Activated naive CD4-positive, alpha-beta T cell treated with anti-CD3 and anti-CD28 coated beads, Interleukin-2, amount 50 U/mL, for 72 hours (primary cell): ENCODE results near the gene PLS1. TPM values are rescaled to one million over a fixed set of nuclear protein-coding genes. Genes with fewer than 3 reads are reported as not detected.
"Not testable (repeated sequence)": the region's sequence is repeated elsewhere in the genome, so short reads cannot be mapped to it uniquely, and the experiment has no call there.

Experiments
- ATAC-seq, 2 donors: fragments of 150-1000 bp; cut with Tn5 transposase; 2 replicates each; pipeline ENCODE4 v1.10.0; 2021; ENCODE audit warnings: mild to moderate bottlenecking in 2 of 2, moderate library complexity in 2 of 2
- DNase-seq, 2 donors: peaks; one replicate each; pipeline ENCODE4 v3.0.0; 2021 to 2022; ENCODE audit warnings: low spot score in 2 of 2
- H3K27ac Mint-ChIP-seq, 2 donors: one replicate each; pipeline ENCODE4 v1.8.0; 2022; ENCODE audit warnings: mild to moderate bottlenecking in 2 of 2, mixed read lengths in 2 of 2
- H3K36me3 Mint-ChIP-seq, 2 donors: one replicate each; pipeline ENCODE4 v1.8.0; 2022; ENCODE audit warnings: mixed read lengths in 2 of 2
- H3K9me3 Mint-ChIP-seq, 2 donors: one replicate each; pipeline ENCODE4 v1.8.0; 2022; ENCODE audit warnings: mixed read lengths in 2 of 2
- total RNA-seq, 2 donors: library from RNA; stranded (reverse); gene quantifications; one replicate each; pipeline ENCODE4 v1.2.3, GENCODE V29; 2022

Gene PLS1, protein sequence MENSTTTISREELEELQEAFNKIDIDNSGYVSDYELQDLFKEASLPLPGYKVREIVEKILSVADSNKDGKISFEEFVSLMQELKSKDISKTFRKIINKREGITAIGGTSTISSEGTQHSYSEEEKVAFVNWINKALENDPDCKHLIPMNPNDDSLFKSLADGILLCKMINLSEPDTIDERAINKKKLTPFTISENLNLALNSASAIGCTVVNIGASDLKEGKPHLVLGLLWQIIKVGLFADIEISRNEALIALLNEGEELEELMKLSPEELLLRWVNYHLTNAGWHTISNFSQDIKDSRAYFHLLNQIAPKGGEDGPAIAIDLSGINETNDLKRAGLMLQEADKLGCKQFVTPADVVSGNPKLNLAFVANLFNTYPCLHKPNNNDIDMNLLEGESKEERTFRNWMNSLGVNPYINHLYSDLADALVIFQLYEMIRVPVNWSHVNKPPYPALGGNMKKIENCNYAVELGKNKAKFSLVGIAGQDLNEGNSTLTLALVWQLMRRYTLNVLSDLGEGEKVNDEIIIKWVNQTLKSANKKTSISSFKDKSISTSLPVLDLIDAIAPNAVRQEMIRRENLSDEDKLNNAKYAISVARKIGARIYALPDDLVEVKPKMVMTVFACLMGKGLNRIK
- 1 to 10 TPM; 6.0 to 8.1 TPM for total RNA-seq

DNA sequence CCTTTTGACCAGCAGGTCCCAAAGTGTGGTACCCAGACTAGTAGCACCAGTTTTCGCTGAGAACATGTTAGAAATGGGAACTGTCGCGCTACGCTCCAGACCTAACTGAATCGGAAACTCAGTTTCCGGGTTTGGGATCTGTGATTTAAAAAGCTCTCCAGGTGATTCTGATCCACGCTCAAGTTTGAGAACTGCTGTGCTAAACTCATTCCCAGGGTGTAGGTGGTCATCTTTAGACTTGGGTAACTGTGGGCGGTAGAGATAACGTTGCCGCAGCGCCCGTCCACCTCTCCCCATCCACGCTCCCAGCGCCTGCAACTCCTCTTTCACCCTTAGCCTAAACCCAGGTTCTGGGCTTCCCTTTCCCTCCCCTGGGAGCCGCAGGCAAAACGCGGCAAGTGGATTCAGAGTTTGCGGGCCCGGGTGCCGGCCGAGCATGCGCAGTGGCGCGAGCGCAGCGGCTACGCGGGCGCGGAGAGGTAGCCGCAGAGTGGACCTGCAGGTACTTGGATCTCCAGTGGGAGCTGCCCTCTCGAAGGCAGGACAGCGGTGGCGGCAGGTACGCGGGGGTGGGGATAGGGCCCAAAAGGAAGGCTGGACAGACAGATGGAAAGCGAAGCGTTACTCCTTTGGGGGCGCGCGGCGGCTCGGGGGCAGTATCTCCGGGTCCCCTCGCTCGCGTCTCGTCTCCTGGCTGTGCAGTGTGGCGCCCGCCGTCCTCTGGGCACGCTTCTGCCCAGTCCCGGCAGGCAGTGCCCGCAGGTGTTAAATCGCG lies at the start of gene PLS1:
Gene PLS1 (plus strand): TSS at position 443 of the 775 bp plus-strand sequence. CDS start 67,845 bp downstream, outside the sequence.
- DNase-seq (peak; percentile 89 to 97), ATAC-seq (peak; percentile 85 to 91)
- peak within 1 kb of the TSS; percentile 71 to 94 for H3K27ac Mint-ChIP-seq
- no peaks in the 10 kb centered on the region for H3K36me3 Mint-ChIP-seq
- H3K9me3 Mint-ChIP-seq: no peaks in the 10 kb centered on the region

DNA sequence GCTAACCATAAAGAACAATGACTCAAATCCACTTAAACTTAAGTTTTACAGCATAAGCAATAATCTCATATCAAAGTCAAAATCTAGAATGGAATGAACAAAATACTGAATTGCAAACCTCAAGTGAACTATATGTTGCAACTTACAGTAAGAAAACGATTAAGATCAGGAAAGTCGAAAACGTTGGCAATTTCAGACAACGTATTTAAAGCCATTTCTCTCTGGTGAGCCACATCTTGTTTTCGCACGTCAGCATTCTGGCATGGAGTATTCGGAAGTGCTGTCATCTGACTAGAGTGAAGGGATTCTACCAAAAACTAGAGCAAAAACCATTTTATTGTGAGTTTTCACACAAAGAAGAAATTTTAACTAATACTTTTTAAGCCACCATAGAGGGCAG lies 46.2 kb upstream of the PLS1 start:
- DNase-seq (no peak), ATAC-seq (no peak)
- no peaks in the 10 kb centered on the region for H3K9me3 Mint-ChIP-seq
- no peak overlapping the region for H3K27ac Mint-ChIP-seq
- peaks cover 29 to 36% of the 10 kb centered on the region in 2 donors for H3K36me3 Mint-ChIP-seq

DNA sequence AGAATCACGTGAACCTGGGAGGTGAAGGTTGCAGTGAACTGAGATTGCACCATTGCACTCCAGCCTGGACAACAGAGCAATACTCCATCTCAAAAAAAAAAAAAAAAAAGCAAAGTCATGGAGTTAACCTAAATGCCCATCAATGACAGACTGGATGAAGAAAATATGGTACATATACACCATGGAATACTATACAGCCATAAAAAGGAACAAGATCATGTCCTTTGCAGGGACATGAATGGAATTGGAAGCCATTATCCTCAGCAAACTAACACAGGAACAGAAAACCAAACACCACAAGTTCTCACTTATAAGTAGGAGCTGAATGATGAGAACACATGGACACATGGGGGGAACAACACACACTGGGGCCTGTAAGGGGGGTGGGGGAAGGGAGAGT lies 43.6 kb upstream of the PLS1 start:
- H3K36me3 Mint-ChIP-seq: peaks cover 40 to 50% of the 10 kb centered on the region in 2 donors
- not testable (repeated sequence) for ATAC-seq, H3K9me3 Mint-ChIP-seq, DNase-seq, H3K27ac Mint-ChIP-seq

DNA sequence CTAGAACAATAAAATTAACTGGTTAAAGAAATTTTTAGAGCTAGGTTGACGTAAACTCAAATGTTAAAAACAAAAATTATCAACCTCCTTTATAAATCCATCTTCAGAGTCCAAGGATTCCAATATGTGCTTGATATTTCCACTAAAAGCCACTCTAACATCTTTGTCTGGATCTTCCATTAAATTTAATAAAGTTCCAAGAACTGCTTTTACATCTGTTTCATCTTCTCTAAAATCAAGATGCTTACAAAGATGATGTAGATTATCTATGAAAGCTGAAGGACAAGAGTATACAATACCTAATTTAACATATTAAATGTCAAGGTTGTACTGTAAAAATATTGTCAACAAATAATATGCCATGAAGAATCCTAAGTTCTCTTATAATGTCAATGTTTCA lies 42.5 kb upstream of the PLS1 start:
- DNase-seq (no peak), ATAC-seq (no peak)
- Mint-ChIP-seq H3K27ac (no peak overlapping the region), H3K9me3 (no peaks in the 10 kb centered on the region), H3K36me3 (peaks cover 40 to 50% of the 10 kb centered on the region in 2 donors)

DNA sequence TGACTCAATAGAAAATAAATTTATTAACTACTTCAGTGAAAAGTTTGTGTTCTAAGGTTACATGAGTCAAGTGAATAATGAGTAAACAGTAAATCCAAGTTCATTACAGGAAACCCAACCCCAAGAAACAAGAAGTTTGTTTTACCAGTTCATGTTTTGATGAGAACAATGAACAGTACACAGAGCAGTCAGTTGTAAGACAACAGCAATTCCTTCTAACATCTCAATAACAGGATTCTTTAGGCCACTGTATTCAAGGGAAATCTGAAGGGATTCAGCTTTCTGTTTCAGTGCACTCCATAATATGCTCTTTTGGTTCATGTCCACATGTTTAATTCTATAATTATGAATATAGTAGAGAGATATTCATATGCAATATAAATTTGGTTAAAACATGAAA lies 36.1 kb upstream of the PLS1 start:
- H3K27ac Mint-ChIP-seq: no peak overlapping the region
- no peaks in the 10 kb centered on the region for H3K9me3 Mint-ChIP-seq
- peaks cover 10 to 32% of the 10 kb centered on the region in 2 donors for H3K36me3 Mint-ChIP-seq
- ATAC-seq (no peak), DNase-seq (no peak)

DNA sequence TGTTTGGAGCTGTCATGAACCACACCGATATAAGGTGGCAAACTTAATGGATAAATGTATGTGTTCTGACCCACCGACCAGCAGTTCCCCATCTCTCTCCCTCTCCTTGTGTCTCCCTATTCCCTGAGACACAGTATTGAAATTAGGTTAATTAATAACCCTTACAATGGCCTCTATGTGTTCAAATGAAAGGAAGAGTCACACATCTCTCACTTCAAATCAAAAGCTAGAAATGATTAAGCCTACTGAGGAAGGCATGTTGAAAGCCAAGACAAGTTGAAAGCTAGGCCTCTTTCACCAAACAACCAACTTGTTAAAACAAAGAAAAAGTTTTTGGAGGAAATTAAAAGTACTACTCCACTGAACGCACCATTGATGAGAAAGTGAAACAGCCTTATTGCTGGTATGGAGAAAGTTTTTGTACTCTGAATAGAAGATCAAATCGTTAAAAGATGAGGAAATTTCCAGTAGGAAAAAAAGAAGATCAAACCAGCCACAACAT lies 32.6 kb upstream of the PLS1 start:
- peaks cover 0 to 25% of the 10 kb centered on the region in 2 donors for H3K36me3 Mint-ChIP-seq
- ATAC-seq (peak in 1 of 2 donors; percentile 68), DNase-seq (no peak)
- peak overlapping the region; percentile 19 to 23 for H3K27ac Mint-ChIP-seq
- H3K9me3 Mint-ChIP-seq: no peaks in the 10 kb centered on the region

DNA sequence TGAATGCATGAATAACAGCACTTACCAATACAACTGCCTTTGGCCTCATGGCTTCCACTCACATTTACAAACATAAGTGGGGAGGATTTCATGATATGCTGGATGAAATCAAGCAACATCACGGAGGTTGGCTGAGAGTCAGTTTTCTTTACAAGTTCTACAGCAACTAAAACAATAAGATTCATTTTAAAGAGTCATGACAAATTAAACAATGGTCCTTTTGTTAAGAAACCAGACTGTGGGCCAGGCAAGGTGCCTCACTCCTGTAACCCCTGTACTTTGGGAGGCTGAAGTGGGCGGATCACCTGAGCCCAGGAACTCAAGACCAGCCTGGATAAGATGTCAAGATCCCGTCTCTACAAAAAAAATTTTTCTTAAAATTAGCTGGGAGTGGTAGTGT lies 30.1 kb upstream of the PLS1 start:
- H3K36me3 Mint-ChIP-seq: peaks cover 0 to 27% of the 10 kb centered on the region in 2 donors
- ATAC-seq: no peak
- no peak for DNase-seq
- peak overlapping the region in 1 of 2 donors; percentile 55 for H3K27ac Mint-ChIP-seq
- H3K9me3 Mint-ChIP-seq: no peaks in the 10 kb centered on the region

DNA sequence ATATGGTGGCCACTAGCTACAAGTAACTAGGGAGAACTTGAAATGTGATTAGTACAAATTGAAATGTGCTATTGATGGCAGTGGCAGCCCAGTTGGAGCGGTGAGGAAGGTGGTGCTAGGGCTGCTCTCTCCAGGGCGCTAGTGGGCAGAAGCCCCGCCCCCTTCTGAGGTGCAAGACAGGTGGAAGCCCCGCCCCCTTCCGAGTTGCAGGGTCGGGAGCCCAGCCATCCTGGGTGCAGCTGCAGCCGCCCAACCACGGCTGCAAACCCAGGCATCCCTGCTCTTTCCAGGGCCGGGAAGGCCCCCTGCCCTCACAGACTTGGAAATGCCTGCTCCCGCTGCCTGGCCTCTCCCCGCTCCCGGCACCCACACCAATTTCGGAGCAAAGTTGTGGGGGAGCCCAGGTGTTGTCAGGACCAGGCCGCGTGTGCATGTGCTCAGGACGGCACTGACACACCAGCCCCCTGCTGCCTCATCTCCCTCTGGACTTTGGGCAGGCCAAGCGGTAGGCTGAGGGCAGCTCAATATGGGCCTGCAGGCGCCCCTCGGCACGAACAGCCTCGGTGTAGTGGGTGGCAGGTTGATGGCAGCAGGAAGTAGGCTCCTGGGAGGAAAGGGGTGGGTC lies 27.7 kb upstream of the PLS1 start:
- Mint-ChIP-seq H3K9me3 (no peaks in the 10 kb centered on the region), H3K36me3 (peaks cover 0 to 17% of the 10 kb centered on the region in 2 donors), H3K27ac (no peak overlapping the region)
- no peak for DNase-seq
- no peak for ATAC-seq

DNA sequence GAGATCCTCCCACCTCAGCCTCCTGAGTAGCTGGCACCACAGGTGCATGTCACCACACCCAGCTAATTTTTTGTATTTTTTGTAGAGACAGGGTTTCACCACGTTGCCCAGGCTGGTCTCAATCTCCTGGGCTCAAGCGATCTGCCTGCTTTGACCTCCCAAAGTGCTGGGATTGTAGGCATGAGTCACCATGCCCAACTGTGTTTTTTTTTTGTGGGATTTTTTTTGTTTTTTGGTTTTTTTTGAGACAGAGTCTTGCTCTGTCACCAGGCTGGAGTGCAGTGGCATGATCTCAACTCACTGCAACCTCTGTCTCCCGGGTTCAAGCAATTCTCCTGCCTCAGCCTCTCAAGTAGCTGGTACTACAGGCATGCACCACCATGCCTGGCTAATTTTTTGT lies 26.8 kb upstream of the PLS1 start:
- not testable (repeated sequence) for H3K27ac Mint-ChIP-seq, DNase-seq, H3K9me3 Mint-ChIP-seq, ATAC-seq
- H3K36me3 Mint-ChIP-seq: peaks cover 0 to 19% of the 10 kb centered on the region in 2 donors

DNA sequence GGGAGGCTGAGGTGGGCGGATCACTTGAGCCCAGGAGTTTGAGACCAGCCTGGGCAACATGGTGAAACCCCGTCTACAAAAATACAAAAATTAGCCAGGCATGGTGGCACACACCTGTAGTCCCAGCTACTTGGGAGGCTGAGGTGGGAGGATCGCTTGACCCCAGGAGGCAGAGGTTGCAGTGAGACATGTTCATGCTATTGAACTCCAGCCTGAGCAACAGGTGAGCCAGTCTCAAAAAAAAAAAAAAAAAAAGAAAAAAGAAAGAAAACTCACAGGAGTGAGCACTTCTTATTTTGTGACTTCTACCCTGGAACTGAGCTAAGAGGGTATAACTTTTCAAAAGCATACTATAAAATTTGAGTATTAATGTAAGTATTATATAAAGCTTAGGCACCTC lies 22.0 kb upstream of the PLS1 start:
- H3K27ac Mint-ChIP-seq, ATAC-seq, H3K9me3 Mint-ChIP-seq, DNase-seq: not testable (repeated sequence)
- H3K36me3 Mint-ChIP-seq: peaks cover 7 to 31% of the 10 kb centered on the region in 2 donors

DNA sequence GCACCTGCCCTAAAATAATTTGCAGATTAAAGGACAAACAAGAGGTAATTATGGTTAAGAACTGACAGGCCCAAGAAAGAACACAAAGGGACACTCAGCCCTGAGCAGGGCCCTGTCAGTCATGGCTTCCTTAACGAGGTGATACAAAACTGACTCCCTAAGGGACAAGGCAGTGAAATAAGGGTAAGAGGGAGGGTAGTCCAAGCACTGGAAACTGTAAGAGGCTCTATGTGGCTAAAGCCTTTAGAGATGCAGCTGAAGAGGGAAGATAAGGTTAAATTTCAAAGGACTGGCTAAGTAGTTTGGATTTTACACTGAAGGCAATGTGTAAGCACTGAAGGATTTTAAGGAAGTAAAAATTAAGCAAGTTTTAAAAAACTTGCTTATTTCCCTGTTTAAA lies 21.5 kb upstream of the PLS1 start:
- H3K36me3 Mint-ChIP-seq: peaks cover 7 to 31% of the 10 kb centered on the region in 2 donors
- peak overlapping the region in 1 of 2 donors; percentile 45 for H3K27ac Mint-ChIP-seq
- DNase-seq (no peak), ATAC-seq (no peak)
- no peaks in the 10 kb centered on the region for H3K9me3 Mint-ChIP-seq

DNA sequence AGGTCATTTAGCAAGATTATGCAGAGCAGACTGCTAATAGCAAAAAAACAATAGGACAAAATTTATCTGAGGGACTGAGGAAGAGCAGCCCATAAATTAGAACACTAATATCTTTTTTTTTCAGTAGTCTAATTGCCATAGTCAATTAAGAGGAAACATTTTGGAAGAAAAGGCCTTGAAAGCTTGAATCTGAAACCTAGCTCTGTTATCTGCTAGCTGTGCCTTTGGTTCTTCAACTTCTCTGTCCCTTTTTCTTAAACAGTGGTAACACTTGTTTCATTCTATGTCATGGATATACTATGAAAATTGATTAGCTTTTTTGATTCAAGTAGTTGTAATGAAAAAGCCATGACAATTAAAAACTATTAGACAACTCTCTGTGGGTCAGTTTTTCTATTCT lies 19.4 kb upstream of the PLS1 start:
- Mint-ChIP-seq H3K36me3 (peaks cover 7 to 23% of the 10 kb centered on the region in 2 donors), H3K27ac (peak overlapping the region; percentile 91 to 95), H3K9me3 (no peaks in the 10 kb centered on the region)
- DNase-seq (no peak), ATAC-seq (no peak)

DNA sequence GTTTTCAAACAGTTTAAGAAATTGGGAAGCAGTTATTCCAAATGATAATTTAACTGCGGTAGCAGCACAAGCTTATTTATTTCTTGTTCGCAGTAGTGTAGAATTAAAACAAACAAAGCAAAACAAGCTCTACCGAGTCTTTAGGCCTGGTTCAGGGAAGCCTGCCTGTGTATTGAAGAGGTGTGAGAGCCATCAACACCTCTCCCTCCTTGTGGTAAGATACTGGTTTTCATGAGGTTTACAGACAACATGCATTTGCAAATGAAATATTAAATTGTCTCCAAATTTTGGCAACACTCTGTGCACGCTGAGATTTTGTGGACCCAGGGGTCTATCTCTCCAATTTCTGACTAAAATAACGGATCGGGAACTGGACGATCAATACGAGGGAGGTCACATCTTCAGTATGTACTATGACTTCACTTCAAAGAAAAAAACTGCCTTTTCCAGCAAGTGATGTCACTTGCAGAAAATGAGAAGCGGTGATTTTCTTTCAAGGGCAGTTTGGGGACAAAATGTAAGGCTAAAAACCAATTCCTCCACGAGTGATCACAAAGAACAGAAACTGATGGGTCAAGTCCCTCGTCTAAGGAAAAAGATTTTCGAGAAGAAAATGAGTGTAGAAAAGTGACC lies 18.4 kb upstream of the PLS1 start:
- Mint-ChIP-seq H3K36me3 (peaks cover 7 to 23% of the 10 kb centered on the region in 2 donors), H3K27ac (peak overlapping the region; percentile 91 to 100), H3K9me3 (no peaks in the 10 kb centered on the region)
- DNase-seq: no peak
- ATAC-seq: no peak

DNA sequence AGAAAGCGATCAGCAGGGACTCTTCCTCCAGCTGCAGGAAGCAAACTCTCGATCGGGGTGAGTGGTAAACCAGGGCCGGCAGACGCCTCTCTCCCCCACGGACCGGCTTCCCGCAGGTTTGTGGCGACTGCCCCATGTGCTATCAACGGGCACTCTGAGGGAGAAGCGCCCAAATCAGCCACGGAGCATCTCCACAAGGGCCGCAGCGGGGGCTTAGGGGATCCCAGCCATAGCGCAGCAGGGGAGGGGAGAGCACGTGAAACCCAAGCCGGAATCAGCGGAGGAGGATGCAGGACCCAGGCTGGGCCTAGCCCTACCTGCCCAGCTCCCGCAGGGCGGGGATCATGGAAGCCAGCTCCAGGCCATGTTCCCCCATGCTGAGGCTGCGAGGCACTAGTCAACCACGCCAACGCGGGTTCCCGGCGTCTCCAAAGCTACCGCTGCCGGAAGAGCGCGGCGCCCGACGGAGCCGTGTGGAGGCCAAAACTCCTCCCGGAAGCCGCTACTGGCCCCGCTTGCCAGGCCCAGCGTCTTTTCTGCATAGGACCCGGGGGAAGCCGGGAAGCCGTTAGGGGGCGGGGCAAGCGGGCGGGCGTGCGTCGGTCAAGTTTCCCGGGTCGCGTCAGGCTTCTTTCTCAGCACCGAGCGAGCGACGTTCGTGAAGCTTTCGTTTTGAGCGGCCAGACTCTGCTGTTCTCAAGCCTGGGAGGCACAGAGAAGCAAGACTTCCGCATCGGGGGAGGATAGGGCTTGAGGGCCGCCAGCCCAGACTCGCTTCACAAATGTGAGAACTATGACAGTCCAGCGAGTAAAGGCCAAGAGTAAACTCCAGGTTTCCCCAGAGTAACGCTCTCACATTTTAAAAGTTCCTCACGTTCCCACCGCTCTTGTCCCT lies 17.6 kb upstream of the PLS1 start, which contains the start of gene ATR:
Gene ATR (minus strand): TSS at position 405 of the 895 bp plus-strand sequence. CDS start 29 bp downstream, at position 376.
- Mint-ChIP-seq H3K27ac (peak within 1 kb of the TSS; percentile 91 to 100), H3K36me3 (peaks cover 7 to 22% of the 10 kb centered on the region in 2 donors), H3K9me3 (no peaks in the 10 kb centered on the region)
- DNase-seq (peak; percentile 96 to 97), ATAC-seq (peak; percentile 94 to 95)

DNA sequence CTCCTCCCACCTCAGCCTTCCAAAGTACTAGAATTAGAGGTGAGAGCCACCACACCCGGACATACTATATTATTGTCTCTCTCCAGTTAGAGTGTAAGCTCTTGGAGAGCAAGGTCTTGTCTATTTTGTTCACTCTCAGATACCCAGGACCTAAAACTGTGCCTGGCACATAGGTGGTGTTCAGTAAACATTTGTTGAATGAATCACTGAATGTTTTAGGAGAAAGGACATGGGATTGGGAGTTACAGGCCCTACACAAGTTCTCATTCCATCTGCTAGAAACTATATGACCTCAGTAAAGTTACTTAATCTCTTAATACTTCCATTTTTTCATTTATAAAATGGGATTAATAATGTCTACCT lies 16.2 kb upstream of the PLS1 start:
- Mint-ChIP-seq H3K36me3 (peaks cover 7 to 17% of the 10 kb centered on the region in 2 donors), H3K27ac (peak overlapping the region; percentile 56 to 91), H3K9me3 (no peaks in the 10 kb centered on the region)
- DNase-seq: no peak
- no peak for ATAC-seq
